NCI-H82 (cell line): ENCODE results near the gene SORCS1.

Experiments used
- DNase-seq: peaks from one replicate; lab custom pipeline; 2025; lab: John Stamatoyannopoulos, UW

The SORCS1 gene

GRCh38 chr10:106540645-106541044 is 623.9 kb downstream of the SORCS1 start:
- DNase-seq, result no peak

GRCh38 chr10:106537866-106538265 is 626.6 kb downstream of the SORCS1 start:
- DNase-seq, result no peak

- no peak for DNase-seq
Observed at GRCh38 chr10:106535304-106535953, 629.1 kb downstream of the SORCS1 start.

GRCh38 chr10:106534441-106534840 is 630.1 kb downstream of the SORCS1 start:
- peak; percentile 0 for DNase-seq

- no peak for DNase-seq
Observed at GRCh38 chr10:106528702-106529101, 635.8 kb downstream of the SORCS1 start.

GRCh38 chr10:106525835-106526234 is 638.7 kb downstream of the SORCS1 start:
- no peak for DNase-seq
